HL-60/S4 (cell line): ENCODE results near the gene RPRD1B.

Experiments
- in situ Hi-C: fragments of 300-500 bp; cut with MboI; formaldehyde crosslinking; loops from 2 replicates; pipeline ENCODE4 v1.14.3; 2022; ENCODE audit warnings: low sequenced_read_pairs

The RPRD1B gene

DNA sequence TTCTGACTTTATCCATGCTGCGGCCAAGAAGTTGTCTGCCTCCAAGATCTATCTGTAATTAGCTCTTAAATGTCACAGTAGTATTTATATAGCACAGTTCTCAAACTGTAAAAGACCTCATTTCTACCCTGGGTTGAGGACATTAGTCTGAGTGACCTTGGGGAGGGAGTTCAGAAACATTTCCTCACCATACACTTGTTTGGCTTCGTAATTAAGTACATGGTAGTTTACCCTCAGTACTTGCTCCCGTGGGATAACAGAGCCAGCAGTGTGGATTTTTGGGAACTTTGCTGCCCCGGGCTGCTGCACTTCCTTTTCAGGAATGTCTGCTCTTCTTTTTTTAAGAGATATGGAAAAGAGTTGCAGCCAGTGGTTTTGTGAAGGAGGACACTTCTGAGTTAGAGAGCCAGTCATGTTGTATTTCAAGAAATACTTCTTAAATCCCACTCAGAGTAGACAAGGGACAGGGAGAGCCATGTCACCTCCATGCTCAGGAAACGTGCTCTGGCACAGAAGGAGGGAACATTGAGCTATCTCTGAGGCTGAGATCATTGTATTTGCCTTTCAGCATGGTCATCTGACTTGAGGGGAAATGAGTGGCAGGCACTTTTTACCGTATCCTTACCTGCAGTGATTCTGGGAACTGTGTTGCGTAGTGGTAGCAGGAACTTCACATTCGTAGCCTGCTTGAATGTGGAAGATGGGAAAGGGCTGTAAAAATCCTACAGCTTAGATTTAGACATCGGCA lies 33.6 kb downstream of the RPRD1B start:
- in situ Hi-C loops: loop anchor here (10.0 to 25.0 kb wide), 2 partner anchors 158 to 245 kb away; partner anchors contain the start of gene BPI

DNA sequence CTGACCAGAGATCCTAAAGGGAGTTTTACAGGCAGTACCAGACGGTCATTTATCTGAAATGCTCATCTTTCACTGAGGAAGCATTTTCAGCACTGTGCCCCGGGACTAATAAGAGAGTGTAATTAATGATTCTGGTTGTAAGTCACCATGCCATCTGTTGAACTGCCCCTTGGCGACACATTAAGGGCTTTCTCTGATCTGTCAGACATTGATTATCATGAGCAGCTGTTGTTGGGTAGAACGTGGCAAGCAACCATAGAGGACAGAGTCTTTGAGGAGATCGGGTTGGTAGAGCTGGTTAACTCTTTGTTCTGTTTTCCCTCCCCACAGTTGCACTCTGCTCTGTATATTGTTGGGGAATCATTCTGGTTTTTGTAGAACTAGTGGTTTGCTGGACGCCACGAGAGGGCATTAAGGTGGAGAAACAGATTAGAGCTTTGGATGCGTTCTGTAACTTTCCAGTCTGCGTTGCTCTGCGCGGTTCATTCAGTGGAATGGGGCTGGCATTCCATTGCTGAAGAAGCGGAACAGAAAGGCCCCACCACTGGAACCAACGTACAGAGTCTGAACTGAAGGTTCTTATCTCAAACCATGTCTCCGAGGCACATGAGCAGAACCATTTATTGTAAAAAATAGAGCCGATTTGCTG lies 34.3 kb downstream of the RPRD1B start:
- in situ Hi-C loops: loop anchor here (10.0 to 25.0 kb wide), 2 partner anchors 157 to 244 kb away; partner anchors contain the start of gene BPI

DNA sequence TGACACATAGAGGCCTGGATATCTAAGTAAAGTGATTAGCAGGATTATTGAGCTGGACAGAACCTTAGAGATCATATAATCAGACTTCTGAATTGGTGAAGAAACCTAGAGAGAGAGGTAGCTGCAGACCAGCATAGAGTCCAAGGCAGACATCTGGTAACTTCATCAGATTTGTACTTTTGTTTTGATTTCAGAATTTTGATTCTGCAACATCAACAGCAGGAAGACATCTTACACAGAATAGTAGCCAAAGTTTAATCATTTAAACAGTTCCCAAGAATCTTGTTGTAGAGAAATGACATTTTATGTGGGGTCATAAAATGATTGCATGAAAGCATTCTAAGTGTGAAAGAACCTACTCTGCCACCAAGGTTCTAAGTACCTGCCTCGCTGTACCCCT lies 39.4 kb downstream of the RPRD1B start:
- in situ Hi-C loops: loop anchor here (25.0 kb wide), 1 partner anchor 239 kb away; the partner anchor contains the start of gene BPI

DNA sequence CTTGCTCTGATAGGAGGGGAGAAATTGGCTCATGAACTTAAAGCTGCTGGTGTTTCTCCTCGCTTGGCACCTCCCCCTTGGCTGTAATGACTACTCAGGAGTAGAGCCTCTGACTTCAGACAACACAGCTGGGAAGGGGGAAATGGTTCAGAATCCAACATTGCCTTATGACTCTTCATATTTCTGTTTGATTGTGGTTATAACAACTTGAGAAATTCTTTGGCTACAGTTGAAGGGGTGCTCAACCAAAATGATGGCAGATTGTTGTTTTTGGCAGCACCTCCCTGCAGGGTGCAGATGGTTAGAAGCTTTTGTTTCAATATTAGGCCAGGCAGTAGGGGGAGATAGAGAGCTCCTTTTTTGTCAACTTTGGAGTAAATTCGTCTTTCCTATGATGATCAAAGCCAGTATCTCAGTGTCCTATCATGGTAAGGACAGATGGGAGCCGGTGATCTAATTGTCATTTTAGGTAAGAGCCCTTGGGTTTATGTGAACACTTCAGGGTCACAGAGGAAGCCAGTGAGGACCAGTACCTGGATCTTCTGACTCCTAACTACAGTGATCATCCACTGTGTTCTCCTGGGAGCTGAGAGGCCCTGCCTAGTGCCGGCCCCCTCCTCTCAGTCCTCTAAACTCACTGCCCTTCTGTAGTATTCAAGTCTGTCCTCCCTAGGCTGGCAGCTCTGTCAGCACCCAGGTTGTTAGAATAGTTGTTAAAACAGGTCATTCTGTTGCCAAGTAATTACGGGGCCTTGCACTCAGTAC lies 39.9 kb downstream of the RPRD1B start:
- in situ Hi-C loops: loop anchor here (25.0 kb wide), 1 partner anchor 239 kb away; the partner anchor contains the start of gene BPI

DNA sequence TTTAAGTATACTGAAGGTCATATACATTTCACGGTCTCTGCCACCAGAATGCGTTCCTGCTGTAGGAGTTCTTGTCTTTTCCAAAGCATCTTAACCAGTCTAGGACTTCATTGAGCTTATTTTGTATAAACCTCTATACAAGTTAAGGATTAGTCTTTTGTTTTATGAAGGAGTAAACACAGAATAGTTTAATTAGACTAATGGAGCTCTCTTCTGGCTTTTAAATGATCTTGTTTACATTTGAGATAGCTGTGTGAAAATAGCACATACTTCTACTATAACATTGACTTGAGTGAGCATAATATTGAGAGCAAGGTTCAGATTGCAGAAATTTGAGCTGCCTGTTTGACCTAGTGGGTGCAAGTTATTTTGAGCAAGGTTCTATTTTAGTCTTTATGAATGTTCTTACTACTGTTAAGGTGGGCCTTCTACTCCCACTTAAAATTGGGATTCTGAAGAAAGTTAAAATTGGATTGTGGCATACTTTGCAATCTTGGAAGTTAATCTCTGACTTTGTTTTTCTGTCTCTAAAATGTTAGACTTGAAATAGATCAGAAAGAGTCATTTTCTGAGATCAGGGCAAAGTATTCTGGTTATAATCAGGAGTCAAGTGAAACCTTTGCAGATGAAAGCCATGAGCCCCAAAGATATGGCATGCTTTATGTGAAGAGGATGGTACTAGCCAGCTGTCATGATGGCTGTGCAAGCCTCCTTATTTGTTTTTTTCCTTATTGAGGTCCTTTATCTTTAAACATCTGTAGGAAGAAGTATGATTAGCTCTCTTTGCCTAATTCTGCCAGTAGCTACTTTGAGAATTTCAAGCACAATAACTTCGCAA lies 41.8 kb downstream of the RPRD1B start:
- in situ Hi-C loops: no loop called here

DNA sequence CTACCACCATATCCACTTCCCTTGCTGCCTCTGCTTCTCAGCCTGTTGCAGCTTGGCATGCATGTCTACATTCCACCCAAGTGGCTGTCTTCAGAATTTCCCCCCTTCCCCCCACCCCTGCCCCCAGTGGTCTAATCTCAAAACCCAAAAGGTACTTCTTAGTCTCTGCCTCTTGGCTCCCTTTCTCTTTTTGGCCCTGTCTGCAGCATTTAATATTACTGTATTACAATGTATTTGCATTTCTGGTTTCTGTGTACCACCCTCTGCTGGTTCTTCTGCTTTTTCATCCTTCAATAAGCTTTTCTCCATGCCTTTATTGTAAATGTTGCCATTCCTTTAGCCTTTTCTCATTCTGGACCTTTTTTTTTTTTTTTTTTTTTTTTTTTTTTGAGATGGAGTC lies 43.0 kb downstream of the RPRD1B start:
- in situ Hi-C loops: no loop called here

DNA sequence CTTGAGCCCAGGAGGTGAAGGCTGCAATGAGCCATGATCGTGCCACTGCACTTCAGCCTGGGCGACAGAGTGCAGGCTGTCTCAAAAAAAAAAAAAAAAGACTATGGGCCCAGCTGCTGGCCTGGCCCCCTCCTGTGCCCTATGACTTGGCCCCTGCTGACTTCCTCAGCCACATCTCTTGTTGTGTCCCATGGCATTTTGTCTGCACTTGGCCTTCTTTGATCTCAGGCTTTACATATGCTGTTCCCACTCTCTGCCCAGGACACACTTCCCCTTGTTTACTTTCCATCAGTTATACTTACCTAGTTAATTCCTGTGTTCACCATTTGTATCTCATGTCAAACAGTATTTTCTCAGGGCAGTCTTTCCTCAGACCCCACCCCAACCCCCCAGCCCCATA lies 44.5 kb downstream of the RPRD1B start:
- in situ Hi-C loops: no loop called here

DNA sequence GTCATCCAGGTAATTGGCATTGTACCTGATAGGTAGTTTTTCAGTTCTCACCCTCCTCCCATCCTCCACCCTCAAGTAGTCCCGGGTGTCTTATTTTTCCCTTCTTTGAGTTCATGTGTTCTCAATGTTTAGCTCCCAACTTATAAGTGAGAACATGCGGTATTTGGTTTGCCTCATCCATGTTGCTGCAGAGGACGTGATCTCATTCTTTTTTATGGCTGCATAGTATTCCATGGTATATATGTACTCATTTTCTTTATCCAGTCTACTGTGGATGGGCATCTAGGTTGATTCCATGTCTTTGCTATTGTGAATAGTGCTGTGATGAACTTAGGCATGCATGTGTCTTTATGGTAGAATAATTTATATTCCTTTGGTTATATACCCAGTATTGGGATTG lies 45.8 kb downstream of the RPRD1B start:
- in situ Hi-C loops: no loop called here

DNA sequence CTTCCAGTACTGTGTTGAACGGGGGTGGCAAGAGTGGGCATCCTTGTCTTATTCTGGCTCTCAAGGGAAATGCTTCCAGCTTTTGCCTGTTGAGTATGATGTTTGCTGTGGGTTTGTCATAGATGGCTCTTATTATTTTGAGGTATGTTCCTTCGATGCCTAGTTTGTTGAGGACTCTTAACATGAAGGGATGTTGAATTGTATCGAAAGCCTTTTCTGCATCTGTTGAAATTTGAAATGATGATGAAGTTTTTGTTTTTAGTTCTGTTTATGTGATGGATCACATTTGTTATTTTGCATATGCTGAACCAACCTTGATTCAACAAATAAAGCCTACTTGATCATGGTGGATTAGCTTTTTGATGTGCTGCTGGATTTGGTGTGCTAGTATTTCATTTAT lies 48.0 kb downstream of the RPRD1B start:
- in situ Hi-C loops: no loop called here

DNA sequence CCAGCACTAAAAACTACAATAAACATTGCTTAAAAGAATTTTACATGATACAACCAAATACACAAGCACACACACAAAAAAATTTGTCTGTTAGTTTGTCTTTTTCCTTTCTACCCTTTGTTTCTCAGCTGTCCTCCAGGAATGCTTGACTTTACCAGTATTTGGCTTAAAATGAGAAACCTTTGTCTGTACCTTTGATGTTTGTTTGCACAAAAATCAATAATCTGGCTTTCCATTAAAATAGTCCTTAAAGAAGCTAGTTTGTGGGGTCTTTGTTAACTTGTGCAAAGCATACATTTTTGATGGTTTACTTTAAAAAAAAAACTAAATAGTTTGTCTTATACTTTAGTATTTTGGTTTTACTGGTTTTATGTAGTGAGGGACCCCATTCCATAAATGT lies 49.3 kb downstream of the RPRD1B start:
- in situ Hi-C loops: no loop called here

DNA sequence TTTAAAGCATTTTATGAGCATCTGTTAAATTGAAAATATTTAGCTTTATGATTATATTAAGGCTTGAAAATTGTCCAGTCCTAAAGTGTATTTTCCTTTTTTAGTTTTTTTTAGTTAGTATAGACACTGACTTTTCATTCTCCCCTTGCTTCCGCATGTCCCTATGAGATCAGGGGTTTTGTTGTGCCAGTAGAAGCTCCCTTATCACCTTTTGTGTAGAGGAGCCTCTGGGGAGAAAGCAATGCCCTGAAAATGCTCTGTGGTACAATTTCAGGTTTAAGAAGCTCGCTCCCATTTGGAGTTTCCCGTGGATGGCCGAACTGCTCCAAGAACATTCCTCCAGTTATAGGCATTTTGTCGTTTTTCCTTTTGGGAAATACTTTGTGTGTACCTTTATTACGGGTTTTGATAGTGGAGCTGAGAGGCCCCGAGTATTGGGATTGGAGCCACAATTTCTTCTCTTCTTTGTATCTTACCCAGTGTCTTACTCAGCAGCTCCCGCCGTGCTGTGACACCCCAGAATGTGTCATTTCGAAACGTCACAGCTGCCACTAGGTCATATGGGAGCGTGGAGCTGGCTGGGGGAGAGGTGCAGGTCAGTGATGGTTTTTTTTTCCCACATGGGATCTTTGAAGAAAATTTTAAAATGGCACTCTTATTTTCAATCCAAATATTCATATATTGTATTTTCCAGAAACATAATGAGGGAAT lies 49.9 kb downstream of the RPRD1B start:
- in situ Hi-C loops: no loop called here

DNA sequence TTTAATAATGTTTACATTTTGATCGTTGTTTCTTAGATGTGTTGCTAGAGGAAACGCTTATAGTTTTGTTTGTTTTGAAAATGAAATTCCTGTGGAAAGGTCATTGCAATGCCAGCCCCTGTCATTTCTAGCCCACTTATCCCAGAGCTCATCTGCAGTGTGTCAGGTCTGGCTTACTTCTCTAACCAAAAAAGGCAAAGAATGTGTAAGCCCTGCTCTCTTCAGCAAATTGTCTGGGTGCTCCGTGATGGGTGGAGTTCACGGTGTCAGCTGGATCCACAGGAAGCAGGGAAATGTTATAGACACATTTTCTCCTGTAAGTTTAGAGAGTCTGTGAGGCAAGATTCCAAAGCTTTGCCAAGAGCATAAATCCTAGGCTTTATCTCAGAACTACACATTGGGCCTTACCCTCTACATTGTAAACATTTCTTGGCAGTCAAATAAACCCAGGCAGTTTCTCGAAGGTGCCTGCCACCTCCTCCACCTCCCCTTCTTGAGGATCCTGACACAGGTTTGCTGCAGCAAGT lies 50.9 kb downstream of the RPRD1B start:
- in situ Hi-C loops: no loop called here

DNA sequence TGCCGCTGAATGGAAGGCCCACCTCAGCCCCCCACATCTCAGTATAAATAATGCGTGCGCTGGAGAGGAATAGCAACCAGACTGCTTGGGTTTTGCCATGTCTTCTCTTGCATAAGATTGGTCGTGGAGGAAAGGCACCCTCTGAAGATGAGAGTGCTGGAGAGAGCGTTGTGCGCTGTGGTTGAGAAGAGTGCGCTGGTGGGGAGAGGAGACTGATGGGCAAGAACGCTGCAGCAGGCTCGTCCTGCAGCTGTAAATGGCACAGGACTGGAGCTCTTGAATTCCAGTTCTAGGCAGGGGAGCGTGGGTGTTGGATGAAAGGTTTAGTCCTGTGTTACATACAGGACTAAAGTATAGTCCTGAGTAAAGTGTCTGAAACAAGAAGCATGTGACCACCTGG lies 51.5 kb downstream of the RPRD1B start:
- in situ Hi-C loops: no loop called here

DNA sequence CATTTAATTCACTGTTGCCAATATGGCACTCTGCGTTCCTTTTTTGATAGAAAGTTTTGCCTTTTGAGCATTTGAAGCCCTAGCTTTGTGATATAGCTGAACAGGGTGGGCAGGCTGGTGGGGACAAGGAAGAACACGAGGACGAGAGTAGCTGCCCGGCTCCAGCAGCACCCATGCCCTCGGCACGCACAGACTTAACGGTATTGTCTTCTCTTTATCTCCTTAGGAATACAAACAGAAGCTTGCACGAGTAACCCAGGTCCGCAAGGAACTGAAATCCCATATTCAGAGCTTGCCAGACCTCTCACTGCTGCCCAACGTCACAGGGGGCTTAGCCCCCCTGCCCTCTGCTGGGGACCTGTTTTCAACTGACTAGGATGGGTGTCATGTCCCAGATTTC lies 56.0 kb downstream of the RPRD1B start:
- in situ Hi-C loops: no loop called here

DNA sequence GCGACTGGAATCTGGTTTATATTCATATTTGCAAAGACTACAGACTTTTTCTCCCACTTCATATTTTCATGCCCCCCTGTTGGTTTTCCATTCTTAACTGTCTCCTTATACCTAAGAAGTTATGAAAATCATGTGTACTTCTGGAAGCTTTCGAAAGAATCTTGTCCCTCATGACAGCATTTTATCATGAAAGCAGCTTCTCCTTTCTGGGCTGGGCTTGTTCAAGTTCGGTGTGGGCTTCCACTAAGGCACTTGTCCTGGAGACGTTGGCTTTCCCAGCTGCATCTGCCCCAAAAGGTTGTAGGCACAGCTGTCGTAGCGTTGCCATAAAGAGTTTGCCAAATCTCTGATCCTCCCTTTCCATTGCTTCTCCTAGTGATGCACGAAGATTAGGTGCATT lies 56.5 kb downstream of the RPRD1B start:
- in situ Hi-C loops: no loop called here

DNA sequence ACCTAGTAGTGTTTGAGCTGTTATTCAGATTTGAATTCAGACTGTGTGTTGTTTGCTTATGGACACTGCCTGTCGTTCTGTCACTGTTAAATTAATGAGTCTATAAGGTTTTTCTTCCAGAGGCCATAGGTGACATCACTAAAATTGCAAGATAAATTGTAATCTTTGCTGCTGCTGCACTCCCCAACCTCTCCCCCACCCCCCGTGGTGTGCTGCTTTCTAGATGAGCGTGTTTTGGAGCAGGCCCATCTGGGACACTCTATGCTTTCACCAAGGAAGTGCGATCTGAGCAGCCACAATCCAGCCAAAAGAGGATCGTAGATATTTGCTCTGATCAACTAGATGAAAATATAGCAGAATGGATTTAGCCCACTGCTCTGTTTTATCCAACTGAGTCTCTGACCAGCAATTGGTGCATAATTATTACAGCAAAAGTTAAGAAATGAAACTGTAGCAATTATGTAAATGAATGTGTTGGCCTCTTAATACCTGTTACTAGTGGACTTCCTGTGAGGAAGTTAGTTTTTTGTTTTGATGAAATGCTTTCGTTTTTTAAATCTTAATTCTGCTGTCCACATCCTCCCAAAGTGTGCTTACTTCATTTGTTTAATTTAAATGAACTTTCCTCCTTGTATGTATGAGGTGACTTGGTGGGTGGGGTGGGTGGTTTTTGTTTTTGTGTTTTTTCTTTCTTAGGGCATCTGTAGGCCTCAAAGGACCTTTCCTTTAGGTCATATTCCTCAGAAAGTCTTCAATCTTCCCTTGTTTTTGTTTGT lies 58.1 kb downstream of the RPRD1B start:
- in situ Hi-C loops: no loop called here

DNA sequence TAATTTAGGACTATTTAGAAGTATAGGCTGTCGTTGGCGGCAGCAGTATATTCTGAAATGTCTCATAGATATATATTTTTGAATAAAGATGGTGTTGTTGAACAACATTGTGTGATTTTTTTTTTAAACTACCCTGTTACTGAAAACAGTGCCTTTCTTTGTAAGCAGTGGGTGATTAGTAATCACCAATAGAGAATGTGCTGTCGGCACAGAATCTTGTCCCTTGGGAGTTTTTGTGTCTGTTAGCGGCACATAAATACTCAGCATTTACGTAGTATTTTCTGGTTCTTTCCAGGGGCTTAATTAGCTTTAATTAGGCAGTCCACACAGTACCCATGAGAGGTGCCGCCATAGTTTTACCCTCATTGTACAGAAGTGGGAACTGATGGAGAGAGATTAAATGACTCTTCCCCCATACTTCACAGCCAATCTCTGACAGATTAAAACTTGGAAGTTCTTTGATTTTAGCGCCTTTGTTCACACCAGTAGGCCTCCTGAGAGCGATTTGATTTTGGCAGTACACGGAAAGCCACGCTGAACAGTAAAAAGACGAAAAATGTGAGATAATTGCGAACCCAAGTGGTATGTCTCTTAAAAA lies 58.8 kb downstream of the RPRD1B start:
- in situ Hi-C loops: no loop called here

DNA sequence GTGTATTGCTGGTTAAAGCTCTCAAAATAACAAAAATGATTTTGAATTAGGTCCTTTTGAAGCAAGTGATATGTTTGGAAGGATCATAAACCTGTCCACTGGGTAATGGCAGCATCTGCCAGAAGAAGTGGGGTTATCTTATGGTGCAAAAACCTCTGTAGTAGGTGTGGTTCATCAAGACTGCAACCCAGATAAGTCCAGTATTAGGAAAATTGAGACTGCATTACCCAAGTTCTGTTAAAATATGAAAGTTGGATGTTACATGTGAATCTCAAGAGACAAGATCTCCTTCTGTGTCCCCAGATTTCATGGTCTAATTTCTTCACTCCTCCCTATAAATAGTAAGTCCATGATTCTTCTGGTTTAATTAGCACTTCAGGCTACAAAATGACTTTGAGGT lies 59.4 kb downstream of the RPRD1B start:
- in situ Hi-C loops: no loop called here

DNA sequence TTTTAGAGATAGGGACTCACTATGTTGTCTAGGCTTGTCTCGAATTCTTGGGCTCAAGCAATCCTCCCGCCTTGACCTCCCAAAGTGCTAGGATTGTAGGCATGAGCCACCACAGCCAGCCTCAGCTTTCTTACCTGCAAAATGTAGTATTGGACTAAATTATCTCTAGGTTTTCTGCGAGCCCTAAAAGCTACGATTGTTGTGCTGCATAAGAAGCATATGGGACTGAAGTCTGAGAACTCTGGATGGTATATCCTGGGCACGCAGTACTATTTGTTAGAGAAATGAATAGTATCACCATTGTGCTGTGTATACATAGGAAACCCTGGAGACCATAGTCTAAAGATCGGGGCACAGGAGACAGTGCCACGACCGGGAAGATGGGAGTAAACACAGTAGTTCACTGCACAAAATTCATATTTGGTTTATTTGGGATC lies 60.1 kb downstream of the RPRD1B start:
- in situ Hi-C loops: no loop called here
